ENCODE measurements around the gene PRPS1. TPM values are rescaled to one million over a fixed set of nuclear protein-coding genes. Genes with fewer than 3 reads are reported as not detected.

Gene PRPS1
- total and polyA plus RNA-seq, 2 donors (not counting 1 experiment from before 2014, with no cell fraction given) = 17.0 to 104 TPM

GRCh38 chrX:107691024-107691448 is 62.7 kb downstream of the PRPS1 start:
- no peak overlapping the region for H3K9ac ChIP-seq (ENCODE audit: insufficient read depth, low read length)
- no peak overlapping the region for H3K4me2 ChIP-seq (ENCODE audit: extremely low read depth, insufficient read depth, low read length)
- H3K9me3 ChIP-seq (ENCODE audit: control insufficient read depth, insufficient read depth, low read depth, low read length) = no peaks in the 10 kb centered on the region
- no peak overlapping the region for H2AFZ ChIP-seq (ENCODE audit: low read length)
- H3K27me3 ChIP-seq (ENCODE audit: control insufficient read depth, insufficient read depth, low read length) = peaks cover 5% of the 10 kb centered on the region
- H3K4me3 ChIP-seq (replicated peaks in 1 of 4; ENCODE audit: control extremely low read depth in 1 of 4, insufficient read depth in 1 of 4, low read depth in 3 of 4, low read length in 4 of 4) = no peak overlapping the region
- DNase-seq (ENCODE audit: low read depth in 2 of 2) = no peak
- H4K20me1 ChIP-seq (ENCODE audit: control insufficient read depth, extremely low read depth, insufficient read depth, low read length) = no peaks in the 10 kb centered on the region
- TF ChIP-seq EZH2 (IDR thresholded peaks at IDR 0.05; ENCODE audit: low read length, missing control alignments) (no peak), CTCF (conservative IDR thresholded peaks at IDR 0.05 in 1 of 2, IDR thresholded peaks at IDR 0.05 in 1 of 2; ENCODE audit: low read depth in 1 of 2, low read length in 2 of 2) (no peak)
- H3K27ac ChIP-seq (ENCODE audit: insufficient read depth, low read length) = no peak overlapping the region
- H3K79me2 ChIP-seq (ENCODE audit: control insufficient read depth, insufficient read depth, low read length) = no peaks in the 10 kb centered on the region
- H3K4me1 ChIP-seq (ENCODE audit: control insufficient read depth, extremely low read depth, insufficient read depth, low read length) = no peaks in the 10 kb centered on the region
- H3K36me3 ChIP-seq (ENCODE audit: control insufficient read depth, insufficient read depth, low read length) = no peaks in the 10 kb centered on the region

GRCh38 chrX:107699616-107700015 is 71.3 kb downstream of the PRPS1 start:
- DNase-seq (ENCODE audit: low read depth in 2 of 2) = no peak
- TF ChIP-seq CTCF (conservative IDR thresholded peaks at IDR 0.05 in 1 of 2, IDR thresholded peaks at IDR 0.05 in 1 of 2; ENCODE audit: low read depth in 1 of 2, low read length in 2 of 2) (no peak), EZH2 (IDR thresholded peaks at IDR 0.05; ENCODE audit: low read length, missing control alignments) (no peak)
- Histone ChIP-seq H3K4me3 (replicated peaks in 1 of 4; ENCODE audit: control extremely low read depth in 1 of 4, insufficient read depth in 1 of 4, low read depth in 3 of 4, low read length in 4 of 4) (no peak overlapping the region), H3K79me2 (ENCODE audit: control insufficient read depth, insufficient read depth, low read length) (no peaks in the 10 kb centered on the region), H3K9ac (ENCODE audit: insufficient read depth, low read length) (no peak overlapping the region), H3K27me3 (ENCODE audit: control insufficient read depth, insufficient read depth, low read length) (no peaks in the 10 kb centered on the region), H3K36me3 (ENCODE audit: control insufficient read depth, insufficient read depth, low read length) (no peaks in the 10 kb centered on the region), H3K4me2 (ENCODE audit: extremely low read depth, insufficient read depth, low read length) (no peak overlapping the region), H2AFZ (ENCODE audit: low read length) (no peak overlapping the region), H3K27ac (ENCODE audit: insufficient read depth, low read length) (no peak overlapping the region), H3K4me1 (ENCODE audit: control insufficient read depth, extremely low read depth, insufficient read depth, low read length) (no peaks in the 10 kb centered on the region), H4K20me1 (ENCODE audit: control insufficient read depth, extremely low read depth, insufficient read depth, low read length) (no peaks in the 10 kb centered on the region), H3K9me3 (ENCODE audit: control insufficient read depth, insufficient read depth, low read depth, low read length) (no peaks in the 10 kb centered on the region)

- H3K4me3 ChIP-seq (replicated peaks in 1 of 4; ENCODE audit: control extremely low read depth in 1 of 4, insufficient read depth in 1 of 4, low read depth in 3 of 4, low read length in 4 of 4) = no peak overlapping the region
- H3K4me2 ChIP-seq (ENCODE audit: extremely low read depth, insufficient read depth, low read length) = no peak overlapping the region
- TF ChIP-seq CTCF (conservative IDR thresholded peaks at IDR 0.05 in 1 of 2, IDR thresholded peaks at IDR 0.05 in 1 of 2; ENCODE audit: low read depth in 1 of 2, low read length in 2 of 2) (no peak), EZH2 (IDR thresholded peaks at IDR 0.05; ENCODE audit: low read length, missing control alignments) (no peak)
Observed at GRCh38 chrX:107700317-107700774, 72.0 kb downstream of the PRPS1 start.

More at GRCh38 chrX:107700317-107700774, 72.0 kb downstream of the PRPS1 start:
- no peaks in the 10 kb centered on the region for H3K36me3 ChIP-seq (ENCODE audit: control insufficient read depth, insufficient read depth, low read length)
- no peak overlapping the region for H3K27ac ChIP-seq (ENCODE audit: insufficient read depth, low read length)
- no peaks in the 10 kb centered on the region for H3K9me3 ChIP-seq (ENCODE audit: control insufficient read depth, insufficient read depth, low read depth, low read length)
- no peak overlapping the region for H2AFZ ChIP-seq (ENCODE audit: low read length)
- H3K27me3 ChIP-seq (ENCODE audit: control insufficient read depth, insufficient read depth, low read length) = no peaks in the 10 kb centered on the region
- H4K20me1 ChIP-seq (ENCODE audit: control insufficient read depth, extremely low read depth, insufficient read depth, low read length) = no peaks in the 10 kb centered on the region
- no peak overlapping the region for H3K9ac ChIP-seq (ENCODE audit: insufficient read depth, low read length)
- no peaks in the 10 kb centered on the region for H3K4me1 ChIP-seq (ENCODE audit: control insufficient read depth, extremely low read depth, insufficient read depth, low read length)
- no peaks in the 10 kb centered on the region for H3K79me2 ChIP-seq (ENCODE audit: control insufficient read depth, insufficient read depth, low read length)
- DNase-seq (ENCODE audit: low read depth in 2 of 2) = peak; percentile 30 to 71

Other genes starting within 250 kb of the PRPS1 start
- gene FRMPD3, start 178.9 kb upstream of the PRPS1 start, total RNA-seq = under 0.01 TPM in 1 of 2 replicates, not detected in the other
- gene FRMPD3, start 178.9 kb upstream of the PRPS1 start, polyA plus RNA-seq = 0.03 and 0.05 TPM in 2 replicates
- gene TSC22D3, start 147.3 kb downstream of the PRPS1 start, total RNA-seq = 32.4 and 51.5 TPM in 2 replicates
- 9.7 and 24.2 TPM in 2 replicates for gene TSC22D3, start 147.3 kb downstream of the PRPS1 start, polyA plus RNA-seq
- gene NCBP2L, start 149.2 kb downstream of the PRPS1 start, total RNA-seq = not detected in 2 replicates
- not detected in 2 replicates for gene NCBP2L, start 149.2 kb downstream of the PRPS1 start, polyA plus RNA-seq
- 17.2 and 17.5 TPM in 2 replicates for gene MID2, start 197.4 kb downstream of the PRPS1 start, total RNA-seq
- gene MID2, start 197.4 kb downstream of the PRPS1 start, polyA plus RNA-seq = 6.5 and 11.8 TPM in 2 replicates

All from fibroblast of lung (primary cell).